Right forelimb (tissue), 1 donor: ENCODE data around the gene ADGRE3.
"Not testable (repeated sequence)": the region's sequence is repeated elsewhere in the genome, so short reads cannot be mapped to it uniquely, and the experiment has no call there.

Experiments
- DNase-seq: peaks from one replicate; pipeline ENCODE4 v3.0.0-alpha.2; 2018

ADGRE3 gene

GRCh38 chr19:14661372-14661924, 13.2 kb downstream of the ADGRE3 start:
- no peak for DNase-seq

GRCh38 chr19:14659874-14660489, 14.7 kb downstream of the ADGRE3 start:
- no peak for DNase-seq

- no peak for DNase-seq
Measured at GRCh38 chr19:14655726-14656125, 18.9 kb downstream of the ADGRE3 start.

- DNase-seq = no peak
Measured at GRCh38 chr19:14654786-14655560, 19.7 kb downstream of the ADGRE3 start.

GRCh38 chr19:14650161-14650560, 24.5 kb downstream of the ADGRE3 start:
- DNase-seq = no peak

GRCh38 chr19:14649020-14649419, 25.6 kb downstream of the ADGRE3 start:
- DNase-seq = no peak

GRCh38 chr19:14648506-14648905, 26.1 kb downstream of the ADGRE3 start:
- no peak for DNase-seq

GRCh38 chr19:14639536-14640277, 34.9 kb downstream of the ADGRE3 start:
- no peak for DNase-seq

GRCh38 chr19:14632286-14632685, 42.4 kb downstream of the ADGRE3 start:
- no peak for DNase-seq

- no peak for DNase-seq
Measured at GRCh38 chr19:14629557-14629956, 45.1 kb downstream of the ADGRE3 start.

GRCh38 chr19:14624491-14624890, 50.2 kb downstream of the ADGRE3 start:
- DNase-seq = not testable (repeated sequence)

- DNase-seq = no peak
Measured at GRCh38 chr19:14619404-14619803, 55.2 kb downstream of the ADGRE3 start.

GRCh38 chr19:14616407-14616806, 58.2 kb downstream of the ADGRE3 start:
- DNase-seq = no peak

GRCh38 chr19:14615623-14616022, 59.0 kb downstream of the ADGRE3 start:
- no peak for DNase-seq

- DNase-seq = no peak
Measured at GRCh38 chr19:14614099-14614412, 60.6 kb downstream of the ADGRE3 start.

- not testable (repeated sequence) for DNase-seq
Measured at GRCh38 chr19:14613399-14614098, 61.1 kb downstream of the ADGRE3 start.

GRCh38 chr19:14612657-14613056, 62.0 kb downstream of the ADGRE3 start:
- no peak for DNase-seq

GRCh38 chr19:14612242-14612641, 62.4 kb downstream of the ADGRE3 start:
- not testable (repeated sequence) for DNase-seq

GRCh38 chr19:14611051-14611450, 63.6 kb downstream of the ADGRE3 start:
- DNase-seq = no peak

- DNase-seq = no peak
Measured at GRCh38 chr19:14606627-14607026, 68.0 kb downstream of the ADGRE3 start.

- no peak for DNase-seq
Measured at GRCh38 chr19:14603990-14604387, 70.7 kb downstream of the ADGRE3 start.

GRCh38 chr19:14599548-14600147, 75.0 kb downstream of the ADGRE3 start:
- DNase-seq = no peak

GRCh38 chr19:14595558-14595957, 79.1 kb downstream of the ADGRE3 start:
- DNase-seq = no peak
